Measurements from ENCODE around the gene HIPK2.

GRCh38 chr7:139700505-139701235 lies 77.1 kb downstream of the HIPK2 start:
- TF ChIP-seq POLR2AphosphoS5 (IDR thresholded peaks at IDR 0.05; ENCODE audit: low read depth, low read length), result peak; percentile 52
- peak; percentile 49; the same call in 1 of the 2 replicates for TF ChIP-seq POLR2A (IDR thresholded peaks at IDR 0.05; ENCODE audit: low read depth, low read length)
- no peak for TF ChIP-seq TAF1 (IDR thresholded peaks at IDR 0.05; ENCODE audit: borderline replicate concordance, low read depth, low read length)
